Middle frontal gyrus (tissue), 1 donor: ENCODE results near the gene TBC1D3G.
"Not testable (repeated sequence)": the region's sequence is repeated elsewhere in the genome, so short reads cannot be mapped to it uniquely, and the experiment has no call there.

ENCODE experiments used
- DNase-seq: peaks from one replicate; pipeline ENCODE4 v3.0.0-alpha.2; 2015; ENCODE audit warnings: low spot score; ENCODE audit errors: extremely low spot score

The TBC1D3G gene

DNA sequence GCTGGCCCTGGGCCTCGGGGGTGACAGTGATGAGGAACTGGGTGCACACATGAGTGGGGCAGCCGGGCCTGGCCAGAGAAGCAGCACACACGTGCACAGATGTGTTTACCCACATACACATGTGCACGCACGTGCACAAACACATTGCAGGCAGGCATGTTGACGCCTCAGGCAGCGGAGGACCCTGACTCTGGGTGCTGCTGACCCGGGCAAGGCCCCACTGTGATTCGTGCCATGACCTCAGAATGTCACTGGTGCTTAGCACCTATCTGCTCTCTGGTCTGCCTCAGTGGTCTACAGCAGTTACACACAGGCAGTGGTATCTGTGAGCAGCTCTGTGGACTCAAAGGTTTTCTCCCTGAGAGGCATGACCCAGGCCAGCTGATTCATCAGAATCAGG lies at the start of gene TBC1D3G:
TSS of gene TBC1D3G (plus strand) at position 301 of the 400 bp plus-strand sequence. CDS start 1,528 bp downstream, outside the sequence.
- DNase-seq: not testable (repeated sequence)

DNA sequence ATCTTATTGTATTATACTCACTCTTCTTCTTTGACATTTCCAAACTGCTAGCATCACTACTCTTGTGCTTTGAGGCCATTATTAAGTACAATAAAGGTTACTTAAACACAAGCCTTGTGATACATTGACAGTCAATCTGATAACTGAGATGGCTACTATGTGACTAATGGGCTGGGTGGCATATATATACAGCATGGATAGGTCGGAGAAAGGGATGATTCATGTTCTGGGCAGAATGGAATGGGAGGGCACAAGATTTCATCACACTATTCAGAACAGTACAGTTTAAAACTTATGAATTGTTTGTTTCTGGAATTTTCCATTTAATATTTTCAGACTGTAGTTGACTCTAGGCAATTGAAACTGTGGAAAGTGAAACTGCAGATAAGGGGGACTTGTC lies 40.4 kb upstream of the TBC1D3G start:
- DNase-seq: not testable (repeated sequence)

GRCh38 chr17:36284219-36284618 lies 39.5 kb upstream of the TBC1D3G start:
- not testable (repeated sequence) for DNase-seq

- DNase-seq: not testable (repeated sequence)
Observed at GRCh38 chr17:36289965-36290612, 33.6 kb upstream of the TBC1D3G start.

GRCh38 chr17:36295161-36295560 lies 28.5 kb upstream of the TBC1D3G start:
- not testable (repeated sequence) for DNase-seq

DNA sequence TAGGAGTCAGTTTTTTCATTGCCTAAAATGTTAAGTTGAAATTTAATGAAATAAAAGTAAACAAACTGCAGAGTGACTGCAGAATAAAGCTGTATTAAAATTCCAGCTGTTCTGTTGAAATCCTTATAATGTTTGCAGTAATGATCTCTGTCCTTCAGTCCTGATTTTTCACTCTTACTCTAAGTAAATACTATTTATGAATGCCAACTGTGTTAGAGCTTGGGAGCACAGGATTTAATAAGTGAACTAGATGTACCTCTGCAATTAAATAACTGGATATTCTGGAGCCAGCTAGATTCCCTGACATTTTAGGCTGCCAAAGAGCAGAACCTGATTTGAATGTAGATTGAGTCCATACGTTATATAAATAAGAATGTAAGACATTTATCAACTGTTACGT lies 7.9 kb upstream of the TBC1D3G start:
- DNase-seq: not testable (repeated sequence)

DNA sequence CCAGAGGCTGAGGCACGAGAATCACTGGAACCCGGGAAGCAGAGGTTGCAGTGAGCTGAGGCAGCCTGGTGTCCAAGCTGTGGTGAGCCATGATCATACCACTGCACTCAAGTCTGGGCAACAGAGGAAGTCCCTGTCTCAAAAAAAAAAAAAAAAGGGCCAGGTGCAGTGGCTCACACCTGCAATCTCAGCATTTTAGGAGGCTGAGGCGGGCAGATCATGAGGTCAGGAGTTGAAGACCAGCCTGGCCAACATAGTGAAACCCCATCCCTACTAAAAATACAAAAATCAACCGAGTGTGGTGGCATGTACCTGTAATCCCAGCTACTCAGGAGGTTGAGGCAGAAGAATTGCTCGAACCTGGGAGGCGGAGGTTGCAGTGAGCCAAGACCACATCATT lies 38.8 kb downstream of the TBC1D3G start:
- not testable (repeated sequence) for DNase-seq

- DNase-seq: not testable (repeated sequence)
Observed at GRCh38 chr17:36375938-36376337, 52.3 kb downstream of the TBC1D3G start.
